ENCODE measurements around the gene C2orf15.
"Not testable (repeated sequence)": the region's sequence is repeated elsewhere in the genome, so short reads cannot be mapped to it uniquely, and the experiment has no call there.

Gene C2orf15

GRCh38 chr2:99184811-99185210, 43.3 kb downstream of the C2orf15 start:
- Histone ChIP-seq H3K4me3 (ENCODE audit: low read depth, low read length) (no peak overlapping the region), H3K27ac (no peak overlapping the region), H3K36me3 (replicated peaks) (no peaks in the 10 kb centered on the region), H3K27me3 (replicated peaks) (no peaks in the 10 kb centered on the region)
- DNase-seq, result no peak
- in situ Hi-C loops (cut with HindIII; ENCODE audit: low pct_ligation_motif_present, low sequenced_read_pairs), result no loop called here
- no peak for TF ChIP-seq CTCF (IDR thresholded peaks at IDR 0.05; ENCODE audit: low read depth, low read length, missing control alignments)

- no peaks in the 10 kb centered on the region for H3K27me3 ChIP-seq (replicated peaks)
- no peak overlapping the region for H3K27ac ChIP-seq
- H3K36me3 ChIP-seq (replicated peaks), result peaks cover 3% of the 10 kb centered on the region
- no peak for DNase-seq
- TF ChIP-seq CTCF (IDR thresholded peaks at IDR 0.05; ENCODE audit: low read depth, low read length, missing control alignments), result no peak
- in situ Hi-C loops (cut with HindIII; ENCODE audit: low pct_ligation_motif_present, low sequenced_read_pairs), result no loop called here
- H3K4me3 ChIP-seq (ENCODE audit: low read depth, low read length), result no peak overlapping the region
Observed at GRCh38 chr2:99187011-99187410, 45.5 kb downstream of the C2orf15 start.

- no peaks in the 10 kb centered on the region for H3K27me3 ChIP-seq (replicated peaks)
- H3K27ac ChIP-seq, result no peak overlapping the region
- in situ Hi-C loops (cut with HindIII; ENCODE audit: low pct_ligation_motif_present, low sequenced_read_pairs), result no loop called here
- no peak for TF ChIP-seq CTCF (IDR thresholded peaks at IDR 0.05; ENCODE audit: low read depth, low read length, missing control alignments)
- H3K36me3 ChIP-seq (replicated peaks), result peaks cover 5% of the 10 kb centered on the region
- no peak for DNase-seq
- no peak overlapping the region for H3K4me3 ChIP-seq (ENCODE audit: low read depth, low read length)
Observed at GRCh38 chr2:99188357-99188756, 46.9 kb downstream of the C2orf15 start.

- TF ChIP-seq CTCF (IDR thresholded peaks at IDR 0.05; ENCODE audit: low read depth, low read length, missing control alignments), result peak; percentile 42
- H3K36me3 ChIP-seq (replicated peaks), result peaks cover 11% of the 10 kb centered on the region
- H3K27ac ChIP-seq, result no peak overlapping the region
- no peak overlapping the region for H3K4me3 ChIP-seq (ENCODE audit: low read depth, low read length)
- H3K27me3 ChIP-seq (replicated peaks), result no peaks in the 10 kb centered on the region
- DNase-seq, result no peak
- in situ Hi-C loops (cut with HindIII; ENCODE audit: low pct_ligation_motif_present, low sequenced_read_pairs), result no loop called here
Observed at GRCh38 chr2:99190548-99190947, 49.0 kb downstream of the C2orf15 start.

- in situ Hi-C loops (cut with HindIII; ENCODE audit: low pct_ligation_motif_present, low sequenced_read_pairs); DNase-seq; H3K4me3 ChIP-seq (ENCODE audit: low read depth, low read length); H3K27ac ChIP-seq; H3K27me3 ChIP-seq (replicated peaks): not testable (repeated sequence)
- H3K36me3 ChIP-seq (replicated peaks), result peaks cover 14% of the 10 kb centered on the region
Observed at GRCh38 chr2:99192364-99192763, 50.9 kb downstream of the C2orf15 start.

GRCh38 chr2:99198103-99198841, 56.8 kb downstream of the C2orf15 start:
- no peak for DNase-seq
- in situ Hi-C loops (cut with HindIII; ENCODE audit: low pct_ligation_motif_present, low sequenced_read_pairs), result no loop called here
- Histone ChIP-seq H3K4me3 (ENCODE audit: low read depth, low read length) (no peak overlapping the region), H3K27me3 (replicated peaks) (no peaks in the 10 kb centered on the region), H3K27ac (no peak overlapping the region), H3K36me3 (replicated peaks) (peaks cover 8% of the 10 kb centered on the region)
- no peak for TF ChIP-seq CTCF (IDR thresholded peaks at IDR 0.05; ENCODE audit: low read depth, low read length, missing control alignments)

All from brain microvascular endothelial cell (primary cell).